ENCODE results near the gene PBOV1. TPM values are rescaled to one million over a fixed set of nuclear protein-coding genes. Genes with fewer than 3 reads are reported as not detected.
A peak's percentile ranks its signal among the peaks of the same experiment; 100 is the strongest.

PBOV1 gene
- not detected for total RNA-seq
- polyA plus RNA-seq = not detected

DNA sequence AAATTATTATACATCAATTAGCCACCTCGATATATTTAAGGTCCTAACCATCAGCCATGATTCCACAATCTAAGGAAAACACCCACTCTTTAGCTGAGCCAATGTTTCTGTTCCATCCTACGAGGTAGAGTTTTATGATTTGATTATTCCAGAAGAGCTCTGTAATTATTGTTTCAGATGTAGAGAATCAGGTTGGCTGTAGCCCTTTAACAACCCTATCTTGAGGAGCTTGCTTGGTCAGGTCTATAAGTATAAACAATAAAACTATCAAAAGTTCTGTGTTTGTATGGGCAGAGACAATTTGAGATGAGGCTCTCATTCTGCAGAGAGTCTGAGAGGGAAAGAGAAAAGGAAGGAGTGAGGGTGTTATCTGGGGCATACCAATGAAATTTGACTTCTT is at the start of gene PBOV1:
Gene PBOV1 (minus strand): TSS at position 43 of the 400 bp plus-strand sequence. CDS start 96 bp downstream, outside the sequence.
- DNase-seq (no peak), FAIRE-seq (no peak), ATAC-seq (no peak)
- H3K27ac ChIP-seq = no peak within 1 kb of the TSS
- H3K9me3 ChIP-seq = no peaks in the 10 kb centered on the region
- TF ChIP-seq, protein P1, sequence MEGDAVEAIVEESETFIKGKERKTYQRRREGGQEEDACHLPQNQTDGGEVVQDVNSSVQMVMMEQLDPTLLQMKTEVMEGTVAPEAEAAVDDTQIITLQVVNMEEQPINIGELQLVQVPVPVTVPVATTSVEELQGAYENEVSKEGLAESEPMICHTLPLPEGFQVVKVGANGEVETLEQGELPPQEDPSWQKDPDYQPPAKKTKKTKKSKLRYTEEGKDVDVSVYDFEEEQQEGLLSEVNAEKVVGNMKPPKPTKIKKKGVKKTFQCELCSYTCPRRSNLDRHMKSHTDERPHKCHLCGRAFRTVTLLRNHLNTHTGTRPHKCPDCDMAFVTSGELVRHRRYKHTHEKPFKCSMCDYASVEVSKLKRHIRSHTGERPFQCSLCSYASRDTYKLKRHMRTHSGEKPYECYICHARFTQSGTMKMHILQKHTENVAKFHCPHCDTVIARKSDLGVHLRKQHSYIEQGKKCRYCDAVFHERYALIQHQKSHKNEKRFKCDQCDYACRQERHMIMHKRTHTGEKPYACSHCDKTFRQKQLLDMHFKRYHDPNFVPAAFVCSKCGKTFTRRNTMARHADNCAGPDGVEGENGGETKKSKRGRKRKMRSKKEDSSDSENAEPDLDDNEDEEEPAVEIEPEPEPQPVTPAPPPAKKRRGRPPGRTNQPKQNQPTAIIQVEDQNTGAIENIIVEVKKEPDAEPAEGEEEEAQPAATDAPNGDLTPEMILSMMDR (IDR thresholded peaks at IDR 0.05) = no peak
- no peaks in the 10 kb centered on the region for H3K27me3 ChIP-seq
- intact Hi-C loops (cut with DNase I) = no loop called here
- H3K36me3 ChIP-seq = no peaks in the 10 kb centered on the region
- 76 to 86% methylated on average over 2 of the region's 2 CpGs for WGBS, 2 donors
- no peak within 1 kb of the TSS for H3K4me3 ChIP-seq
- peaks cover 0 to 3% (median 0%) of the 10 kb centered on the region in 3 donors for H3K4me1 ChIP-seq

DNA sequence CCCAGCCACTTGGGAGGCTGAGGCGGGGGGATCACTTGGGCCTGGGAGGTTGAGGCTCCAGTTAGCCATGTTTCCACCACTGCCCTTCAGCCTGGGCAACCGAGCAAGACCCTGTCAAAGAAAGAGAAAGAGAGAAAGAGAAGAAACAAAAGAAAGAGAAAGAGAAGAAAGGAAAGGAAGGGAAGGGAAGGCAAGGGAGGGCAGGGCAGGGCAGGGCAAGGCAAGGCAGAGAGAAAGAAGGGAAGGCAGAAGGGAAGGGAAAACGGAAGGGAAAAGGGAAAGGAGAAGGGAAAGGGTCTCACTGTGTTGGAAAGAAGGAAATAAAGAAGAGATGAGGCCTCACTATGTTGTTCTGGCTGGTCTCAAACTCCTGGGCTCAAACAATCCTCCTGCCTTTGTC is 47.8 kb upstream of the PBOV1 start:
- Histone ChIP-seq H3K4me1 (peaks cover 0 to 5% (median 0%) of the 10 kb centered on the region in 3 donors), H3K27me3 (no peaks in the 10 kb centered on the region), H3K36me3 (peaks cover 0 to 11% (median 0%) of the 10 kb centered on the region in 3 donors), H3K27ac (no peak overlapping the region), H3K4me3 (no peak overlapping the region), H3K9me3 (no peaks in the 10 kb centered on the region)
- TF ChIP-seq, protein P1 (IDR thresholded peaks at IDR 0.05) = no peak
- WGBS, 2 donors = 92 to 96% methylated on average over 3 of the region's 3 CpGs
- no peak for ATAC-seq
- no peak for DNase-seq
- FAIRE-seq = no peak
- intact Hi-C loops (cut with DNase I) = no loop called here

DNA sequence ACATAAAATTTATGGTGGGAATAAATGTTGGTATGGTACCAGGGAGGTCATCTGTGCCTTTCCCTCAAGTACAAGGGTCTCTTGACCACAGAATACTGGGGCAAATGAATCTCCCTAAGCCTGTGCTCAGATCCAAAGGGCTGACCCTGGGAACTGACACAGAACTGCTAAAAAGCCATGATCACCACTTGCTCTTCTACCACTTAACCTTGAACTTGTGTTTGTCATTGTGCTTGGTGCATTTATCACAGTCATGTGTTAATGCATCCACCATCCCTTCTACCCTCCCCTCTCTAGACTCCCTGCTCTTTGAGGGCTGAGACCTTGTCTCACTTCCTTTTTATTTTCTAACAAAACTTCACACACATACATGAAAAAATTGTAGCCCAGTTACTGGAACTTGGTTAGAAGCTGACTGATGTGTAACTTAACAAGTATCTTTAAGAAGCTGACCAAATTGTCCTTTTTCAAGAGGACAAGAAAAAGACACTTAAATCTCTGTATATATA is 46.1 kb upstream of the PBOV1 start:
- no peak overlapping the region for H3K27ac ChIP-seq
- FAIRE-seq (no peak), ATAC-seq (no peak), DNase-seq (no peak)
- H3K36me3 ChIP-seq = peaks cover 0 to 11% (median 0%) of the 10 kb centered on the region in 3 donors
- TF ChIP-seq, protein P1 (IDR thresholded peaks at IDR 0.05) = no peak
- intact Hi-C loops (cut with DNase I) = no loop called here
- H3K4me3 ChIP-seq = no peak overlapping the region
- no peaks in the 10 kb centered on the region for H3K9me3 ChIP-seq
- H3K4me1 ChIP-seq = peaks cover 0 to 5% (median 0%) of the 10 kb centered on the region in 3 donors
- H3K27me3 ChIP-seq = no peaks in the 10 kb centered on the region

DNA sequence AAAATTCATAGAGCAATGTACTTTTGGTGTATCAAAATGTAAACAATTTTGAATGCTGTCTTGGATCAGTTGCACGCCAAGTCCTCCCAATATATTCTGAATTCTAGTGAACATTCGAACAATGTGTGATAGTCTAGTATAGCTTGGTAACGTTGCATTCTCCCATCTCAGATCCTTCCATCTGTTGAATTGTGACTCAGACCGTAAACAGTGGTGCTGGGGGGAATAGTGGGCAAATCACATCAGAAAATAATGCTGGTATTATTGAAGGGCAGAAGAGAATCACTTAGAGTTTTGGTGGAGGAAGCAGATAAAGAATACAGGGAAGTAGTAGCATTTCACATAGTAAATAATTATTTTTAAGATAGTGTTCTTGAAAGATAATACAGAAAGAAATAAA is 45.7 kb upstream of the PBOV1 start:
- DNase-seq (no peak), FAIRE-seq (no peak), ATAC-seq (no peak)
- Histone ChIP-seq H3K36me3 (peaks cover 0 to 11% (median 0%) of the 10 kb centered on the region in 3 donors), H3K27me3 (no peaks in the 10 kb centered on the region), H3K27ac (no peak overlapping the region), H3K4me1 (peaks cover 0 to 5% (median 0%) of the 10 kb centered on the region in 3 donors), H3K4me3 (no peak overlapping the region), H3K9me3 (no peaks in the 10 kb centered on the region)
- WGBS, 2 donors = 91% methylated on average over 4 of the region's 4 CpGs
- TF ChIP-seq, protein P1 (IDR thresholded peaks at IDR 0.05) = no peak
- intact Hi-C loops (cut with DNase I) = no loop called here

DNA sequence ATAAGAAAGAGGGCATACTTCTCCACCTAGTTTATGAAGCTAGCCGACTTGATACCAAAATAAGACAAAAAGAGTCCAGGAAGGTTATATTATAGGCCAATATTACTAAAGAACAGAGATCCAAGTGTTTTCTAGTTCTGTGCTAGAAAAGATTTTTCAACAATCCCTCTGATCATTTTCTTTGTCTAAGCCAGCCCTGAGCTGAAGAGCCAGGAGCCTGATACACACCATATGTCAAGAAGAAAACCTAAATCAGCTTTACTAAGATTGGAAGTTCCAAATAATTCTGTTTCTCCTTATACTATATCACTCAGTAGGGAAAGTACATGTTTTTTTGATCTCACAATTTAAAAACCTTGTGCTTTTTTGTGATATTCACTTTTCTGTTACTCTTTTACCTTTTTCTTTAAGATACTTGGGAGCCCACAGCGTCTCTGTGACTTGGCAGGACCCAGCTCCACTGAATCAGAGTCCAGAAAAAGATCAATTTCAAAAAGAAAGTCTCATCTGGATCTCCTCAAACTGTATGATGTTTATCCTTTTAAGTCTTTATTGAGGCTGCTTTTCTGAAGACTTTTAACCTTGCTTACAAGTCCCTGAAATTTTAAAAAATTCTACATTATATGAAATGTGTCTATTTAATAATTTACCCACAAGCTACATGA is 43.0 kb upstream of the PBOV1 start:
- Histone ChIP-seq H3K9me3 (no peaks in the 10 kb centered on the region), H3K4me1 (peaks cover 0 to 3% (median 0%) of the 10 kb centered on the region in 3 donors), H3K27ac (no peak overlapping the region), H3K36me3 (peaks cover 0 to 11% (median 0%) of the 10 kb centered on the region in 3 donors), H3K27me3 (no peaks in the 10 kb centered on the region), H3K4me3 (no peak overlapping the region)
- no peak for DNase-seq
- FAIRE-seq = peak; percentile 56
- intact Hi-C loops (cut with DNase I) = no loop called here
- WGBS, 2 donors = 75 to 80% methylated on average over 2 of the region's 2 CpGs
- TF ChIP-seq, protein P1 (IDR thresholded peaks at IDR 0.05) = no peak
- no peak for ATAC-seq
